GM12874 (cell line): ENCODE data around the gene TMCC3.

Experiments
- TF ChIP-seq, protein P1 (sequence below): IDR thresholded peaks from 2 replicates; pipeline ENCODE4 v1.5.1; 2011; ENCODE audit warnings: low read depth, mild to moderate bottlenecking, control low read depth, low read length, moderate library complexity; ENCODE audit not compliant: insufficient read depth

TMCC3 gene

DNA sequence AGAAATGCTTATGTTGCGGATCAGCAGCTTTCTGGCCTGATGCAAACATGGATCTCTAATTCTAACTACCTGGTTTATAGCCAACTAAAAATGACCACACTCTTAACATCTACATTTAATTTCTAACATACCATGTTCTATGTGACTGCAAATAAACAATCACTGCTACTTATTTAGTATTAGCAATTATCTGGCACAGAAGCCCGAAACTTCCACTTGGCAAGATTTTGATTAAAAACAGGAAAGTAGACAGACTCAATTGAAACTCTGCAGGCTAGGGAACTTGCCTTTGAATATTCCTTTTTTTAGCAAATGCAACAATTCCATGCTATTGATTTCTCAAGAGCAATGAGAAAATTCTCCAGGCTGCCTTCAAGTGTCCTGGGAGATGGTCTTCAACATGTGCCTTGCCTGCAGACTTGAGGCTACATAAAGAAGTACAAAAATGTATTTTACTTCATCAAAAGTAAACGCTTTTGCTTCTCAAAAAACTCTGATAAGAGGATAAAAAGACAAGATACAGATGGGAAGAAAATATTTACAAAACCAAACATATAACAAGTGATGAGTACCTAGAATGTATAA is 9.1 kb upstream of the TMCC3 start:
- TF ChIP-seq, protein P1, sequence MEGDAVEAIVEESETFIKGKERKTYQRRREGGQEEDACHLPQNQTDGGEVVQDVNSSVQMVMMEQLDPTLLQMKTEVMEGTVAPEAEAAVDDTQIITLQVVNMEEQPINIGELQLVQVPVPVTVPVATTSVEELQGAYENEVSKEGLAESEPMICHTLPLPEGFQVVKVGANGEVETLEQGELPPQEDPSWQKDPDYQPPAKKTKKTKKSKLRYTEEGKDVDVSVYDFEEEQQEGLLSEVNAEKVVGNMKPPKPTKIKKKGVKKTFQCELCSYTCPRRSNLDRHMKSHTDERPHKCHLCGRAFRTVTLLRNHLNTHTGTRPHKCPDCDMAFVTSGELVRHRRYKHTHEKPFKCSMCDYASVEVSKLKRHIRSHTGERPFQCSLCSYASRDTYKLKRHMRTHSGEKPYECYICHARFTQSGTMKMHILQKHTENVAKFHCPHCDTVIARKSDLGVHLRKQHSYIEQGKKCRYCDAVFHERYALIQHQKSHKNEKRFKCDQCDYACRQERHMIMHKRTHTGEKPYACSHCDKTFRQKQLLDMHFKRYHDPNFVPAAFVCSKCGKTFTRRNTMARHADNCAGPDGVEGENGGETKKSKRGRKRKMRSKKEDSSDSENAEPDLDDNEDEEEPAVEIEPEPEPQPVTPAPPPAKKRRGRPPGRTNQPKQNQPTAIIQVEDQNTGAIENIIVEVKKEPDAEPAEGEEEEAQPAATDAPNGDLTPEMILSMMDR = no peak

DNA sequence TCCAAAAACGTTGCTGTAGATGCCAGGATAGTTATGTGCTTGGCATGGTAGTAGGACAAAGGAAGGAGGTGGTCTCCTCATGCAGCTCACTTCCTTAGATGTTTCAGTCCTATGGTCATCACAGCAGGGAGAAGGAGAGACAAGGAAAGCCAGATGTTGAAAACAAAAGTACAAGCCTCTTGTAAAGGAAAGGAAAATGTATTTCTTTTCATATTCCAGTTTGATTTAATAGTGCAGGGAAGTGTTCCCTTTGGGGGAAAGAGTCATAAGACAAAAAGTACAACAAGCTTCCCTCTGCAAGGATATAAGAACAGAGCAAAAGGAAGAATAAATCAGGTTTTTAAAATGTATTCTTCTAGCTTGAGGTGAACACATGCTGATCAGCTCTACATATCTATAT is 8.6 kb upstream of the TMCC3 start:
- TF ChIP-seq, protein P1 = no peak

DNA sequence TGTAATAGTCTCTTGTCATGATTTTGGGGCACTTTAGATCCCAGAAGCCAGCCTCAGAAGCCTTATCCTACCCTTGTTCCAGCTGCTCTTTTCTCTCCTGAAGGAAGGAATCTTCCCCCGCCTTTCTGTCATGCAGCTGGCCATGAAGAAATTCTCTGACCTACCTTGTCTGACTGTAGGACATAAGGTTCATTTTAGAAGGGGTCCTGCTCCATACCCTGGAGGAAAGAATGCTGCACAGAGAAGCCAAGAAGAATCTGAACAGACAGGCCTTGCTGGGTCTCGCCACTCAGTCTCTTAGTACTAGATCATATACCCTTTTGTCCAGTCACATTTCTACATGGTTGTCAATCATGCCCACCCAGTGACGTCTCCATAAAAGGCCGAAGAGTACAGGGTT is 6.2 kb upstream of the TMCC3 start:
- TF ChIP-seq, protein P1 = no peak

DNA sequence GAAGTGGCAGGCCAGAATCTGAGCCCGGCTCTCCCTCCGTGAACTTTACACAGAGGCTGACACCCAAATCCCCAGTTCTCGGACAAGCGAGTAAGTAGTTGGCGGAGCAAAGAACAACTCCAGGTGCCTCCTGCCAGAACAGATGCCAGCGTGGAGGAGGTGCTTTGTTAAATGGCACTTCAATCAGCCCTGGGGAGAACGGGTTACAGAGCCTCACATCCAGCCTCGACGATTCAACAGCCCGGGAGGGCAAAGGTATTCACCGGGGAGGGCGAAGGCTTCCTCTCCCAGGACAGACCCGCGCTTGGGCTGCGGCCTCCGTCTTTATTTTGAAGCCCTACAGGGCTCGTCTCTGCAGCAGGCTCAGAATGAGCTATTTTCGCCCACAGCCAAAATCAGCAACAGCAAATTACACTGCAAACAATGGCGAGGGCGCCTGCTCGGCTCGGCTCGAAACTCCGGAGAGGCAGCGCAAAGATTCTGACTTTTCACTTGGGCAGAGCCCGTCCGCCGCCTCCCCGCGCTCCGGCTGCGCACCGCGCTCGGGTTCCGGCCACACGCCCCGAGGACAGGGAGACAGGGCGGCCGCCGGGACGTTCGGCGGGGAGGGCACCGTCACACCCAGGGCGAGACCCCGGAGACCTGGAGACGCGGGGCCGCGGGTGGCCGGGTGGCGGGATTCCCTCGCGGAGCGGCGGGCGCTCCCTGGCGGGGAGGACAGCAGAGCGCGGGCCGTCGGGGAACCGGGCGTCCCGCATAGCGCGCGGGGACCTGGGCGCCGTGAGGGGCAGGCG is 811 bp downstream of the TMCC3 start:
- TF ChIP-seq, protein P1 = peak; percentile 54

DNA sequence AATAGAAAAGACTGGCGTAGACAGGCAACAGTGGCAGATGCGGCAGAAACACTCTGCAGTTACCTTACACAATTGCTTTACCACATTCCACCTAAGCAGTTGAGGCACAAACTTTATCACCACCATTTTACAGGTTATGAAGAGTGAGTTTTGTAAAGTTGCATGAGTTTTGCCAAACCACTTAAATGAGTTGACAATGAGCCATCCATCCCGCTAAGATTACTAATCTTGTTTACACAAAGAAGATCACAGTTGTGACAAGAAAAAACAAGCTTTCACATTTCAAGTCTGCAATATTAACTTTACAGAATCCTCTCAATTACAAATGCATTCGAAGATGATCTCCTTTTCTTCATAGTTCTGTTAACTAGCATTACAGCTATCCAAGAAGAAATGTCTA is 1.8 kb downstream of the TMCC3 start:
- TF ChIP-seq, protein P1 = no peak

DNA sequence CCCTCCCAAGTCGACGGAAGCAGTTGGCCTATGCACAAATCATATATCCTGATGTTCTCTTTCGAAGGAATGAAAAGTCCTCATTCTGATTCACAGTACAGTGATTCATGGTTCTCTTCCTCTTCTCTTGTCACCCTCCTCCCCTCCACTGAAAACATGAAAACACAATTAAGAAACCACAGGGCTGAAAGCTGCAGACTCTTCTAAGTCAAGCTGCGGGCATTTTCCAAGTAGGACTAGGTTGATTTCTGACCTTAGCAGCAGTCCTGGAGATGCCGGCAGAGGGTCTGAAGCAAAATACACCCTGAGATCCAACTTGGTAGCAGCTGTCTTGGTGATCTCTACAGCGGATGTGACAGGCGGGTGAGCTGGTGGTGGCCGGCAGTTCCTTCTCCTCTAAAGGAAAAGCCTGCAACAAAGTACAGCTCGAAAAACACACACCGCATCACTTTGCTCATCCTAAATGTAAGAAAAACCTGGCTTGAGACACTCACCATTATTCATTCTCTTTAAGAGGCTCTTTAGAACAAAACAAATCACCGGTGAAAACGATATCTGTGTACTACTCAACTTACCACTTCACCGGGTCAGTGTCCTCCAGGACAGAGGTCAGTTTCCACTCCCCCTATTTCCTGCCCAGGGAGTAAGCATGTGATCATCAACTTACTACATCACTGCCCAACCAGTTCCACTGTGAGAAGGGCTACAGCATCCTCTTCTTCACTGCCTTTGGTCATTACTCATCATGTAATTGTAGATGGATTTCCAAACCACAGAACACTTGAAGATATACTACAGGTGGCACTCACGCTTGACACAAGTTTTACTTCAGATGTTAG is 6.0 kb downstream of the TMCC3 start:
- TF ChIP-seq, protein P1 = no peak

DNA sequence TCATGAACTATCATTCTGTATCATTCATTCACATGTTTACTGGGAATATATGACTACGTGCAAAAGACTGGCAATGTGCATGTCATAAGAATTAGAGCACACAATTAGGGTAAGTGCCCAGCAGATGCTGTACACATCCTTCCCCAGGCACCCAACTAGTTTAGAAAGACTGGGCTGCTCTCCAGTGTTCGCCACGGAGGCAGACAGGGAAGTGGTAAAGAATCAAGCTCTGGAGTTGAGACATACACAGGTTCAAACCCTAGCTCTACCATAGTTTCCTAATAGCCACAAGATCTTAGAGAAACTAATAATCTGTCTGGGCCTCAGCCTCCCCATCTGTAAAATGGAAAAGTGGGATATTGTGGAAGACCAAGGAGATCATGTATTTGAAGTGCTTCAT is 6.8 kb downstream of the TMCC3 start:
- TF ChIP-seq, protein P1 = no peak
